Measurements from ENCODE around the gene STMN1.

STMN1 gene

DNA sequence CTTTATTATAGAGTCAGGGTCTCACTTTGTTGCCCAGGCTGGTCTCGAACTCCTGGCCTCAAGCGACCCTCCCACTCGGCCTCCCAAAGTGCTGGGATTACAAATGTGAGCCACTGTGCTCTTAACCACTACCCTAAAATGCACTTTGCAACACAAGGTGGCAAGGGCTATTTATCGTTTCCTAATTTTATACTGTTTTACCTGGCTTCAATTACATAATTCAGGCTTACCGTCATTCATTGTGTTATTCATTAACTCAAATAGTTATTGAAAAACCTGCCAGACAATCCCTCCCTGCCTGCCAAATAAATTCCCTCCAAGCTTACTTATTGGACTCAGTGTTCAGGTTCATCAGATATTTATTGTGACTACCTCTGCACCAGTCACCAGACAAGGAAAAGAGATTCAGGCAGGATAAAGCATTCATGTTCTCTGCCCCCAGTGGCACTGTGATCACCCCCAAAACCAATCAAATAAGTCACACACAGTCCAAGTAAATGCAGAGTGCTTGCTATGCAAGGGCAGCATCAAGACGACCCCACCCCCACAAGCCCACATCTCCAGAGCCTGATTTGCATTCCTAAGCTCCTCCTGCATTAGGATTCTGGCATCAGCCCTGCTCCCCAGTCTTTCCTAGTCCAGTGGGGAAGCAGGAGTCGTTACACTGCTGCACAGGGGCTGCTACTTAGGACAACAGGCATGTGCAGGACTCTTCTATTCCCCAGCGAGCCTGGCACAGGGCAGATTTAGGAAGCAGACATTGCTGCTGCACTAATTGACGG lies 38.8 kb downstream of the STMN1 start:
- no peak for DNase-seq

GRCh38 chr1:25866288-25866687 lies 39.9 kb downstream of the STMN1 start:
- DNase-seq = no peak

GRCh38 chr1:25864434-25864833 lies 41.8 kb downstream of the STMN1 start:
- no peak for DNase-seq

DNA sequence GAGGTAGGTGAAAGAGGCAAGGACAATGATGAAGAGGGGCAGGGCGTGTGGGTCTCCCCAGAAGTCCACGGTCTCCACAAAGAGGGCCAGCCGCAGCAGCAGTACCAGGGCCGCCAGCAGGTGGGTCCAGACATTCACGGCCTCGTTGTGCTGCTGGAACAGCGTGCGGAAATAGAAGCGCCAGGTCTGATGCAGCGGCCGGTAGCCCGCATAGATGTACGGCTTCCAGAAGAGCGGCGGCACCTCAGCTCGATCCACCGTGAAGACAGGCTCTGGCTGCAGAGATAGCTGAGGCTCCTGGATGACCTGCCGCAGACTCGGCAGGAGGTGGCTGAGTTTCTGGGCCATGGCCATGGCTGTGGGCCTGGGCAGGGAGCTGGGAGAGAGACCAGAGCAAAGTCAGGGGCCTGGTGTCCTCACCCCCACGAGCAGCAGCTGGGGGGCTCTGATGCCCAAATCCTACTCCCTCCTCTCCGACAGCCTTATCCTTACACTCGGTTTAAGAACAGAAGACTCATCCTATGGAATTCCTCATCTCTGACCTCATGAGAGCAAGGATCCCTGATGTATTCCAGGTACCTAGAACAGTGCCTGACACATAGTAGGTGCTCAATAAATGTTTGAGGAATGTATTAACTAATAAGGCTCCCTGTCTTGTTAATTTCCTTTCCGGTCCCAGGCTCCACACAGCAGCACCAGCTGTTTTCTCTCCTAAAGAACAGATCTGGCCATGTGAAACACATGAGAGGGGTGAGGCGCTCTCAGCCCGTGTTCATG lies 42.5 kb downstream of the STMN1 start:
- no peak for DNase-seq

DNA sequence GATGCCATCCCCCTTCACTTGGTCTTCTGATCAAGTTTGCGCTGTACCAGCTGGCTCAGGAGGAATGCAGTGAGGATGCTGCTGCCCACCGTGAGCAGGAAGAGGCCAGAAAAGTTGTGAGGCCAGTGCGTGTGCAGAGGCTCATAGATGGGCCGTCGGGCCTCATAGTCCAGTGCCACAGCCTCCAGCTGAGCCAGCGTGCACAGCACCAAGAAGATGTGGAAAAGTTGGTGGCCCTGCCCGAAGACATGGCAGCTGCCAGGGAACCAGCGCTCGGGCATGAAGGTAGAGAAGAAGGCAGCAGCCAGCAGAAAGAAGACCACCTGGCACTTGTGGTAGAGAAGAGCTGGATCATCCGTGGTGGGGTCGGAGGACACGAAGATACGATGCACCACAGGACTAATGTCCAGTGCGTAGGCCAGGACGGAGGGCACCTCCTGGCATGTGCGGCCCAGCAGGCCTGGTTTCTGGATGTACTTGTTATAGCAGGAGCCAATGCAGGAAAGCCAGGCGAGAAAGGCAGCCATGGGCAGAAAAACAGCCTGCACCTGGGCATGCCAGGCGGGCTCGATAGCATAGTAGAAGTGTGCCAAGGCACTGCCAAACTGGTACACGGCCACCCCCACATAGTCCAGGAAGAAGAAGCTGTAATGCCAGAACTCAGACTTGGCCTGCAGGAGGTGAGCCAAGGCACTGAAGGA lies 43.3 kb downstream of the STMN1 start:
- no peak for DNase-seq

DNA sequence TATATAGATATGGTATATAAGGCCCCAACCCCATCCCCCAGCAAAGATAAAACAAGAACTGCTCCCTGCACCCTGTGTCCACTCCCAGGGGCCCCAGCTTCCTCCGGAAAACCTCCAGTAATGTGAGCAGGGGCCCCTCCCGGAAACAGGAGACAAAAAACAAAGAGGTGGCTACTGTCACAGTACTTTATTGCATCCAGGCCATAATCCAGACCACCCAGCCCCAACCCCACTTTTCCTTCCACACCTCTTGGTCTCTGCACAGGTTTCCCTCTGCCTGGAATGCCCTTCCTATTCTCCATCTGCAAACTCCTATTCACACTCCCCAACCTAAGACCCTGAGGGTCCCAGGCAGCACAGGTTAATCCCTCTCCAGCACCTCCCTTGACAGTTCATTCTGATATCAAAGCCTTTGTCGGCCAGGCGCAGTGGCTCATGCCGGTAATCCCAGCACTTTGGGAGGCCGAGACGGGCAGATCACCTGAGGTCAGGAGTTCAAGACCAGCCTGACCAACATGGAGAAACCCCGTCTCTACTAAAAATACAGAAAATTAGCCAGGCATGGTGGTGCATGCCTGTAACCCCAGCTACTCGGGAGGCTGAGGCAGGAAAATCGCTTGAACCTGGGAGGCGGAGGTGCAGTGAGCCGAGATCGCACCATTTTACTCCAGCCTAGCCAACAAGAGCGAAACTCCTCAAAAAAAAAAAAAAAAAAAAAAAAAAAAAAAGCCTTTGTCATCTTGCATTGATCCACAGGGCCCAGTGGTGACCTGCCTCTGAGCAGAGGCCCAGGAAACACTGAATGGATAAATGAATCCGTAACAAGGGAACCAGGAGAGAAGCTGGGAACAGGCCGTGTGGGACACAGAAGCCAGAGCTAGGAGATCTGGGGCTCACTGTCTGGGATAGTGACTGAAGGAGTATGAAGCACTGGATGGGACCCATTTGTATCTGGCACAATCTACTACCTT lies 44.6 kb downstream of the STMN1 start:
- no peak for DNase-seq

GRCh38 chr1:25858906-25859789 lies 47.1 kb downstream of the STMN1 start, which contains the start of gene AUNIP:
TSS of gene AUNIP (minus strand) at chr1:25859457. CDS start at chr1:25859357, 100 bp downstream.
- peak; percentile 81 for DNase-seq

- DNase-seq = no peak
Measured at GRCh38 chr1:25858494-25858893, 47.7 kb downstream of the STMN1 start.

DNA sequence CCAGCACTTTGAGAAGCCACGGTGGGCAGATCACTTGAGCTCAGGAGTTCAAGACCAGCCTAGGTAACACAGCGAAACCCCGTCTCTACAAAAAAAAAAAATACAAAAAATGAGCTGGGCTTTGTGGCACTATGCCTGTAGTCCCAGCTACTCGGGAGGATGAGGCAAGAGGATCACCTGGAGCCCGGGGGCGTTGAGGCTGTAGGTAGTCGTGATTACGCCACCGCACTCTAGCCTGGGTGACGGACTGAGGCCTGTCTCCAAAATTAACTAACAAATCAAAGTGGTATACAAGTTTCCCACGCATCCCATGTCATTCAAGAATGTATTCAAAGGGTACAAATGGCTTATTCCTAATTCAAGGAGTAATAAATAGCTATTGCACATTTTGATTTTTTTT lies 49.4 kb downstream of the STMN1 start:
- DNase-seq = no peak

DNA sequence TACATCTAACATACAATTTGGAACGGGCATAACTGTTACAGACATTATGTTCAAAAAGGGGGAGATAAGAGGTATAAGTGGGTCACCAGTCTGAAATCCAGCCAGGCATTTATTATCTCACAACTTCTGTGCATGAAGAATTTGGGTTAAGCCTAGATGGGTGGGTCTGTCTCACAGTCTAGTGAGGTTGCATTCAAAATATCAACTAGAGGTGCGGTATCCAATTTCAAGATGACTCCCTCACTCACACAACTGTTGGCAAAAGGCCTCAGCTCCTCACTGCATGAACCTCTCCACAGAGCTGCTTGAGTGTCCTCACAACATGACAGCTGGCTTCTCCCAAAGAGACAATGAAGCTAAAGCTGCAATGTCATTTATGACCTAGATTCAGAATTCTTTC lies 51.7 kb downstream of the STMN1 start:
- peak; percentile 61 for DNase-seq

All from NCI-H345 (cell line).